ENCODE data around the gene SMG7. TPM values are rescaled to one million over a fixed set of nuclear protein-coding genes. Genes with fewer than 3 reads are reported as not detected.

Gene SMG7
- total and polyA plus RNA-seq, 12 donors = 15.4 to 54.4 (median 34.9) TPM

- 74 to 85% (median 80%) methylated on average over 2 of the region's 2 CpGs for WGBS, 4 donors
- Histone ChIP-seq H3K4me3 (no peak overlapping the region), H3K27me3 (no peaks in the 10 kb centered on the region), H3K4me1 (replicated peaks in 1 of 2) (no peaks in the 10 kb centered on the region), H3K27ac (no peak overlapping the region), H3K9me3 (replicated peaks in 1 of 3) (no peaks in the 10 kb centered on the region), H3K36me3 (replicated peaks in 1 of 2) (no peaks in the 10 kb centered on the region)
- intact Hi-C loops (cut with DNase I) = no loop called here
- TF ChIP-seq POLR2A (IDR thresholded peaks at IDR 0.05) = no peak
- no peak for TF ChIP-seq CTCF (IDR thresholded peaks at IDR 0.05)
- no peak for DNase-seq
These were observed 34.2 kb upstream of the SMG7 start for GRCh38 chr1:183438060-183438459.

- Histone ChIP-seq H3K27ac (no peak overlapping the region), H3K4me3 (no peak overlapping the region), H3K4me1 (replicated peaks in 1 of 2) (no peaks in the 10 kb centered on the region), H3K9me3 (replicated peaks in 1 of 3) (no peaks in the 10 kb centered on the region), H3K36me3 (replicated peaks in 1 of 2) (no peaks in the 10 kb centered on the region), H3K27me3 (no peaks in the 10 kb centered on the region)
- TF ChIP-seq CTCF (IDR thresholded peaks at IDR 0.05) = no peak
- no peak for TF ChIP-seq POLR2A (IDR thresholded peaks at IDR 0.05)
- intact Hi-C loops (cut with DNase I) = no loop called here
- no peak for DNase-seq
- WGBS, 4 donors = 91 to 94% (median 91%) methylated on average over 2 of the region's 2 CpGs
These were observed 29.3 kb upstream of the SMG7 start for GRCh38 chr1:183443011-183443410.

- H3K4me1 ChIP-seq (replicated peaks in 1 of 2) = no peaks in the 10 kb centered on the region
- no peaks in the 10 kb centered on the region for H3K9me3 ChIP-seq (replicated peaks in 1 of 3)
- no peak overlapping the region for H3K27ac ChIP-seq
- DNase-seq = no peak
- no peak overlapping the region for H3K4me3 ChIP-seq
- WGBS, 4 donors = 23 to 35% (median 30%) methylated on average over 1 of the region's 1 CpG
- no peaks in the 10 kb centered on the region for H3K36me3 ChIP-seq (replicated peaks in 1 of 2)
- intact Hi-C loops (cut with DNase I) = no loop called here
- TF ChIP-seq CTCF (IDR thresholded peaks at IDR 0.05) = no peak
- TF ChIP-seq POLR2A (IDR thresholded peaks at IDR 0.05) = no peak
- no peaks in the 10 kb centered on the region for H3K27me3 ChIP-seq
These were observed 28.8 kb upstream of the SMG7 start for GRCh38 chr1:183443466-183443865.

GRCh38 chr1:183444243-183444642, 28.1 kb upstream of the SMG7 start:
- no peaks in the 10 kb centered on the region for H3K4me1 ChIP-seq (replicated peaks in 1 of 2)
- no peaks in the 10 kb centered on the region for H3K36me3 ChIP-seq (replicated peaks in 1 of 2)
- H3K27me3 ChIP-seq = no peaks in the 10 kb centered on the region
- WGBS, 4 donors = 49 to 63% (median 55%) methylated on average over 3 of the region's 3 CpGs
- H3K4me3 ChIP-seq = no peak overlapping the region
- TF ChIP-seq POLR2A (IDR thresholded peaks at IDR 0.05) = no peak
- no peak for TF ChIP-seq CTCF (IDR thresholded peaks at IDR 0.05)
- DNase-seq = no peak
- H3K27ac ChIP-seq = no peak overlapping the region
- intact Hi-C loops (cut with DNase I) = no loop called here
- no peaks in the 10 kb centered on the region for H3K9me3 ChIP-seq (replicated peaks in 1 of 3)

All from adrenal gland (tissue), 12 donors.